HEK293T (cell line): ENCODE data around the gene C19orf25.

Source experiments
- BHLHE40 ChIP-seq: fragments of 450-650 bp; IDR thresholded peaks from 2 replicates; pipeline ENCODE4 v1.6.1; 2016; ENCODE audit warnings: mild to moderate bottlenecking, moderate library complexity, borderline replicate concordance
- CTBP1 ChIP-seq: fragments of 450-650 bp; IDR thresholded peaks from 2 replicates; pipeline ENCODE4 v1.6.1; 2016; ENCODE audit warnings: borderline replicate concordance
- ELF4 ChIP-seq: fragments of 450-650 bp; IDR thresholded peaks from 2 replicates; pipeline ENCODE4 v1.6.1; 2017; ENCODE audit warnings: antibody characterized with exemption
- FOXA1 ChIP-seq: fragments of 450-650 bp; IDR thresholded peaks from 2 replicates; pipeline ENCODE4 v1.6.1; 2016; ENCODE audit warnings: mild to moderate bottlenecking
- FOXK2 ChIP-seq: fragments of 450-650 bp; IDR thresholded peaks from 2 replicates; pipeline ENCODE4 v1.6.1; 2016; ENCODE audit warnings: mild to moderate bottlenecking
- FOXM1 ChIP-seq: fragments of 450-650 bp; IDR thresholded peaks from 2 replicates; pipeline ENCODE4 v1.6.1; 2017; ENCODE audit warnings: mild to moderate bottlenecking, borderline replicate concordance
- L3MBTL2 ChIP-seq: fragments of 450-650 bp; conservative IDR thresholded peaks from 2 replicates; pipeline ENCODE4 v1.6.1; 2016; ENCODE audit warnings: mild to moderate bottlenecking
- NFRKB ChIP-seq: fragments of 450-650 bp; IDR thresholded peaks from 2 replicates; pipeline ENCODE4 v1.6.1; 2016; ENCODE audit warnings: mild to moderate bottlenecking, moderate library complexity
- SP1 ChIP-seq: fragments of 450-650 bp; IDR thresholded peaks from 2 replicates; pipeline ENCODE4 v1.6.1; 2017
- TARDBP ChIP-seq: fragments of 450-650 bp; IDR thresholded peaks from 2 replicates; pipeline ENCODE4 v1.6.1; 2016

GRCh38 chr19:1516395-1516753 is 37.4 kb upstream of the C19orf25 start:
- no peak for TF ChIP-seq TARDBP
- no peak for TF ChIP-seq FOXA1
- TF ChIP-seq FOXK2: no peak
- TF ChIP-seq CTBP1: no peak
- no peak for TF ChIP-seq ELF4
- TF ChIP-seq SP1: no peak
- no peak for TF ChIP-seq L3MBTL2
- no peak for TF ChIP-seq BHLHE40
- no peak for TF ChIP-seq FOXM1
- no peak for TF ChIP-seq NFRKB
